Neural progenitor cell (in vitro differentiated cells): ENCODE data around the gene CCDC85C. TPM values are rescaled to one million over a fixed set of nuclear protein-coding genes. Genes with fewer than 3 reads are reported as not detected.

Experiments used
- DNase-seq: peaks from one replicate; pipeline ENCODE4 v3.0.0-alpha.2; 2016; ENCODE audit warnings: low spot score
- H2AFZ ChIP-seq: fragments of 200-600 bp; sonication (generic); replicated peaks from 2 replicates; pipeline ENCODE4 v1.6.1; 2016; ENCODE audit warnings: antibody characterized with exemption
- H3F3A ChIP-seq: fragments of 200-600 bp; sonication (generic); 2 replicates; pipeline ENCODE4 v1.6.1; 2016; ENCODE audit warnings: antibody characterized with exemption, low read depth
- H3K27ac ChIP-seq: fragments of 200-600 bp; sonication (generic); 2 replicates; pipeline ENCODE4 v1.5.1; 2016; ENCODE audit warnings: mild to moderate bottlenecking
- H3K27me3 ChIP-seq: fragments of 200-600 bp; sonication (generic); 2 replicates; pipeline ENCODE4 v1.6.1; 2016; ENCODE audit warnings: mild to moderate bottlenecking, moderate library complexity
- H3K36me3 ChIP-seq: fragments of 200-600 bp; sonication (generic); 2 replicates; pipeline ENCODE4 v1.5.1; 2016
- H3K4me1 ChIP-seq: fragments of 200-600 bp; sonication (generic); 2 replicates; pipeline ENCODE4 v1.6.1; 2016; ENCODE audit warnings: mixed run types
- H3K4me2 ChIP-seq: fragments of 200-600 bp; sonication (generic); 2 replicates; pipeline ENCODE4 v1.6.1; 2016
- H3K4me3 ChIP-seq: fragments of 200-600 bp; sonication (generic); 2 replicates; pipeline ENCODE4 v1.5.1; 2016
- H3K79me2 ChIP-seq: fragments of 200-600 bp; sonication (generic); 2 replicates; pipeline ENCODE4 v1.6.1; 2016; ENCODE audit warnings: low read depth
- H3K9ac ChIP-seq: fragments of 200-600 bp; sonication (generic); 2 replicates; pipeline ENCODE4 v1.6.1; 2016
- H3K9me3 ChIP-seq: fragments of 200-600 bp; sonication (generic); 2 replicates; pipeline ENCODE4 v1.5.1; 2016; ENCODE audit warnings: low read depth
- H4K20me1 ChIP-seq: fragments of 200-600 bp; sonication (generic); 2 replicates; pipeline ENCODE4 v1.6.1; 2016; ENCODE audit warnings: low read depth
- H3K27ac Mint-ChIP-seq: 3 replicates; pipeline ENCODE4 v1.8.0; 2021; ENCODE audit warnings: mixed read lengths
- H3K27me3 Mint-ChIP-seq: 2 replicates; pipeline ENCODE4 v1.8.0; 2022; ENCODE audit warnings: low read depth, mild to moderate bottlenecking, inconsistent platforms, moderate library complexity, mixed read lengths; ENCODE audit not compliant: insufficient read depth
- H3K36me3 Mint-ChIP-seq: 3 replicates; pipeline ENCODE4 v1.8.0; 2021; ENCODE audit warnings: mixed read lengths
- H3K4me1 Mint-ChIP-seq: 3 replicates; pipeline ENCODE4 v1.8.0; 2021; ENCODE audit warnings: mixed read lengths
- H3K4me3 Mint-ChIP-seq: 3 replicates; pipeline ENCODE4 v1.8.0; 2021; ENCODE audit warnings: mild to moderate bottlenecking, moderate library complexity, mixed read lengths
- H3K9me3 Mint-ChIP-seq: 3 replicates; pipeline ENCODE4 v1.8.0; 2020; ENCODE audit warnings: mixed read lengths
- CTCF ChIP-seq: fragments of 200-600 bp; sonication (generic); IDR thresholded peaks from 2 replicates; pipeline ENCODE4 v1.5.1; 2017; ENCODE audit warnings: antibody characterized with exemption, mild to moderate bottlenecking
- EZH2 ChIP-seq: fragments of 200-600 bp; sonication (generic); IDR thresholded peaks from 2 replicates; pipeline ENCODE4 v1.6.1; 2017; ENCODE audit warnings: antibody characterized with exemption, mild to moderate bottlenecking, moderate library complexity
- EZH2phosphoT487 ChIP-seq: fragments of 200-600 bp; sonication (generic); IDR thresholded peaks from 2 replicates; pipeline ENCODE4 v1.6.1; 2017; ENCODE audit warnings: antibody characterized with exemption
- total RNA-seq: library from RNA; depleted of rRNA; stranded (reverse); fragments of >200 nt; gene quantifications from 2 replicates; pipeline ENCODE4 v1.2.3, GENCODE V29; 2015; ENCODE audit warnings: low replicate concordance

Gene CCDC85C
- total RNA-seq, 1 donor from 2014 or later: 19.0 TPM

GRCh38 chr14:99497894-99498293 is 106.1 kb downstream of the CCDC85C start:
- Histone ChIP-seq H3K79me2 (peaks cover 9% of the 10 kb centered on the region), H3K4me1 (no peaks in the 10 kb centered on the region), H3F3A (peaks cover 9% of the 10 kb centered on the region), H3K9ac (no peak overlapping the region), H3K36me3 (peaks cover 14% of the 10 kb centered on the region), H3K4me2 (no peak overlapping the region), H3K4me3 (no peak overlapping the region), H3K27me3 (no peaks in the 10 kb centered on the region), H2AFZ (no peak overlapping the region), H3K9me3 (no peaks in the 10 kb centered on the region), H3K27ac (no peak overlapping the region), H4K20me1 (peaks cover 15% of the 10 kb centered on the region)
- Mint-ChIP-seq H3K27ac (no peak overlapping the region), H3K4me3 (no peak overlapping the region), H3K27me3 (peaks cover 2% of the 10 kb centered on the region), H3K9me3 (no peaks in the 10 kb centered on the region), H3K36me3 (peaks cover 24% of the 10 kb centered on the region), H3K4me1 (no peaks in the 10 kb centered on the region)
- DNase-seq: no peak
- TF ChIP-seq EZH2: no peak
- no peak for TF ChIP-seq CTCF
- TF ChIP-seq EZH2phosphoT487: no peak

GRCh38 chr14:99497341-99497740 is 106.7 kb downstream of the CCDC85C start:
- no peak for DNase-seq
- no peaks in the 10 kb centered on the region for H3K4me1 Mint-ChIP-seq

GRCh38 chr14:99484106-99484505 is 119.9 kb downstream of the CCDC85C start:
- H3K27ac Mint-ChIP-seq: no peak overlapping the region
- no peak overlapping the region for H3K9ac ChIP-seq
- peaks cover 85% of the 10 kb centered on the region for H4K20me1 ChIP-seq

More at GRCh38 chr14:99497341-99497740, 106.7 kb downstream of the CCDC85C start:
- no peaks in the 10 kb centered on the region for H3K27me3 Mint-ChIP-seq
- no peaks in the 10 kb centered on the region for H3K4me1 ChIP-seq
- H3K4me3 ChIP-seq: no peak overlapping the region
- no peaks in the 10 kb centered on the region for H3K9me3 ChIP-seq
- peaks cover 22% of the 10 kb centered on the region for H3K36me3 Mint-ChIP-seq
- no peak overlapping the region for H3K27ac ChIP-seq
- no peak for TF ChIP-seq EZH2
- no peak for TF ChIP-seq EZH2phosphoT487
- no peak for TF ChIP-seq CTCF
- no peak overlapping the region for H3K27ac Mint-ChIP-seq
- H3K9ac ChIP-seq: no peak overlapping the region
- H3K4me2 ChIP-seq: no peak overlapping the region
- H3F3A ChIP-seq: peaks cover 9% of the 10 kb centered on the region
- no peaks in the 10 kb centered on the region for H3K27me3 ChIP-seq
- H3K36me3 ChIP-seq: peaks cover 14% of the 10 kb centered on the region
- no peak overlapping the region for H3K4me3 Mint-ChIP-seq
- peaks cover 21% of the 10 kb centered on the region for H4K20me1 ChIP-seq
- peaks cover 15% of the 10 kb centered on the region for H3K79me2 ChIP-seq
- H2AFZ ChIP-seq: no peak overlapping the region
- H3K9me3 Mint-ChIP-seq: no peaks in the 10 kb centered on the region

More at GRCh38 chr14:99484106-99484505, 119.9 kb downstream of the CCDC85C start:
- Histone ChIP-seq H3K4me3 (no peak overlapping the region), H3F3A (peaks cover 19% of the 10 kb centered on the region), H3K4me1 (peaks cover 12% of the 10 kb centered on the region), H3K27me3 (no peaks in the 10 kb centered on the region), H3K36me3 (no peaks in the 10 kb centered on the region), H3K27ac (no peak overlapping the region), H3K4me2 (no peak overlapping the region), H2AFZ (no peak overlapping the region), H3K79me2 (peaks cover 88% of the 10 kb centered on the region), H3K9me3 (no peaks in the 10 kb centered on the region)
- DNase-seq: no peak
- no peaks in the 10 kb centered on the region for H3K36me3 Mint-ChIP-seq
- H3K4me1 Mint-ChIP-seq: peaks cover 14% of the 10 kb centered on the region
- H3K9me3 Mint-ChIP-seq: no peaks in the 10 kb centered on the region
- TF ChIP-seq EZH2phosphoT487 (no peak), CTCF (no peak), EZH2 (no peak)
- H3K27me3 Mint-ChIP-seq: no peaks in the 10 kb centered on the region
- no peak overlapping the region for H3K4me3 Mint-ChIP-seq
